ENCODE measurements around the gene TMEM62. TPM values are rescaled to one million over a fixed set of nuclear protein-coding genes. Genes with fewer than 3 reads are reported as not detected.

Gene TMEM62
- total RNA-seq, 1 donor from 2014 or later, result 15.3 TPM

DNA sequence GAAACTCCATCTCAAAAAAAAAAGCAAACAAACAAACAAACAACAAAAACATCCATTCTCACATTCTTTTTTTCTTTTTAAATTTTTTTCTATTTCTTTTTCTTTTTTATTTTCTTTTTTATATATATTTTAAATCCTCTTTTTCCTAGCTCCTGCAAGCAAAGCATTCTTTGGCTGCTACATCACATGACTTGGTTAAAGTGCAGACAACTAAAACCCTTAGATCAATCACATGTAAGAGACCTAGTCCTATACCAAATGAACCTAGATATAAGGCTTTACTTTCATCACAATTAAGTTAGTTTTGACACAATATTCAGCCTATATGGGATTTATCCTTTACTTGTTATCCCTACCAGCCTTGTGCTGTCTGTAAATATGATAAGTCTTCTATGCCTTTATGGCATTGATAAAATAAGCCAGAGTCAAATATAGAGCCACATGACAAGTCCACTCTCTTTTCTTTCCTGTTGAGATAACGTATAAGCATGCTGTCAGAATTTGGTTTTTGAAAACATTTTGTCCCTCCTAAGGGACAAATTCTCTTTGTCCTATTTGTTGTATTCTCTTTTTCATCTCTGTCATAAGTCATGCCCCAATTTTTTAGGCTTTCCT, 38.9 kb upstream of the TMEM62 start:
- H3K36me3 Mint-ChIP-seq (ENCODE audit: low read depth), result peaks cover 21% of the 10 kb centered on the region
- no peaks in the 10 kb centered on the region for H3K9me3 Mint-ChIP-seq
- TF ChIP-seq, protein P1, sequence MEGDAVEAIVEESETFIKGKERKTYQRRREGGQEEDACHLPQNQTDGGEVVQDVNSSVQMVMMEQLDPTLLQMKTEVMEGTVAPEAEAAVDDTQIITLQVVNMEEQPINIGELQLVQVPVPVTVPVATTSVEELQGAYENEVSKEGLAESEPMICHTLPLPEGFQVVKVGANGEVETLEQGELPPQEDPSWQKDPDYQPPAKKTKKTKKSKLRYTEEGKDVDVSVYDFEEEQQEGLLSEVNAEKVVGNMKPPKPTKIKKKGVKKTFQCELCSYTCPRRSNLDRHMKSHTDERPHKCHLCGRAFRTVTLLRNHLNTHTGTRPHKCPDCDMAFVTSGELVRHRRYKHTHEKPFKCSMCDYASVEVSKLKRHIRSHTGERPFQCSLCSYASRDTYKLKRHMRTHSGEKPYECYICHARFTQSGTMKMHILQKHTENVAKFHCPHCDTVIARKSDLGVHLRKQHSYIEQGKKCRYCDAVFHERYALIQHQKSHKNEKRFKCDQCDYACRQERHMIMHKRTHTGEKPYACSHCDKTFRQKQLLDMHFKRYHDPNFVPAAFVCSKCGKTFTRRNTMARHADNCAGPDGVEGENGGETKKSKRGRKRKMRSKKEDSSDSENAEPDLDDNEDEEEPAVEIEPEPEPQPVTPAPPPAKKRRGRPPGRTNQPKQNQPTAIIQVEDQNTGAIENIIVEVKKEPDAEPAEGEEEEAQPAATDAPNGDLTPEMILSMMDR (conservative IDR thresholded peaks at IDR 0.05), result no peak
- no peak overlapping the region for H3K4me3 Mint-ChIP-seq
- no peaks in the 10 kb centered on the region for H3K27me3 Mint-ChIP-seq (ENCODE audit: low read depth)
- H3K27ac Mint-ChIP-seq (ENCODE audit: unreplicated experiment), result no peak overlapping the region
- no peak for DNase-seq (ENCODE audit: low read depth, low spot score)
- peaks cover 8% of the 10 kb centered on the region for H3K4me1 Mint-ChIP-seq

DNA sequence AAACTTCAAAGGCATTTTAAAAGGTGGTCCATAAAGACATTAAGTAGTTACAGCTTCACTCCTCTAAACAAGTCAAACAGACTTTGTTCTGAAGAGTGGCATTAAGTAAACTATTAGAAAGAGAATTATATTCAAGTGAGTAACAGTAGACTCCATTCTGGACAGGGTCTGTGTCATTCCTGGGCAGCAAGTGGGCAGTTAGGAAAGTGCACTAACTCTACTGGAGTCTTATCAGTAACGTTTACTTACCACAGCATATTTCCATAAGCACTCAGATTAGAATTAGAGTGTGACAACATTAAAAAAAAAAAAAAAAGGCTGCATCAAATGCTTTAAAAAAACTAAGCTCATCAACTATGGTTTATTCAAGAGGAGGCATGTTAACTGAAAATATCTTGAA, 38.1 kb upstream of the TMEM62 start:
- Mint-ChIP-seq H3K36me3 (ENCODE audit: low read depth) (peaks cover 21% of the 10 kb centered on the region), H3K4me1 (peaks cover 8% of the 10 kb centered on the region), H3K27ac (ENCODE audit: unreplicated experiment) (no peak overlapping the region), H3K4me3 (no peak overlapping the region), H3K9me3 (no peaks in the 10 kb centered on the region), H3K27me3 (ENCODE audit: low read depth) (no peaks in the 10 kb centered on the region)
- DNase-seq (ENCODE audit: low read depth, low spot score), result no peak
- TF ChIP-seq, protein P1 (conservative IDR thresholded peaks at IDR 0.05), result no peak

- H3K27me3 Mint-ChIP-seq (ENCODE audit: low read depth), result no peaks in the 10 kb centered on the region
- peaks cover 22% of the 10 kb centered on the region for H3K36me3 Mint-ChIP-seq (ENCODE audit: low read depth)
- no peaks in the 10 kb centered on the region for H3K9me3 Mint-ChIP-seq
- TF ChIP-seq, protein P1 (conservative IDR thresholded peaks at IDR 0.05), result no peak
- no peak for DNase-seq (ENCODE audit: low read depth, low spot score)
- no peak overlapping the region for H3K27ac Mint-ChIP-seq (ENCODE audit: unreplicated experiment)
- peaks cover 11% of the 10 kb centered on the region for H3K4me1 Mint-ChIP-seq
- no peak overlapping the region for H3K4me3 Mint-ChIP-seq
Observed at GRCh38 chr15:43095708-43096347, 37.6 kb upstream of the TMEM62 start.

- H3K27ac Mint-ChIP-seq (ENCODE audit: unreplicated experiment), result no peak overlapping the region
- peaks cover 16% of the 10 kb centered on the region for H3K4me1 Mint-ChIP-seq
- H3K36me3 Mint-ChIP-seq (ENCODE audit: low read depth), result peaks cover 27% of the 10 kb centered on the region
- TF ChIP-seq, protein P1 (conservative IDR thresholded peaks at IDR 0.05), result no peak
- no peaks in the 10 kb centered on the region for H3K9me3 Mint-ChIP-seq
- no peak for DNase-seq (ENCODE audit: low read depth, low spot score)
- H3K4me3 Mint-ChIP-seq, result no peak overlapping the region
- no peaks in the 10 kb centered on the region for H3K27me3 Mint-ChIP-seq (ENCODE audit: low read depth)
Observed at GRCh38 chr15:43096411-43096810, 37.0 kb upstream of the TMEM62 start.

DNA sequence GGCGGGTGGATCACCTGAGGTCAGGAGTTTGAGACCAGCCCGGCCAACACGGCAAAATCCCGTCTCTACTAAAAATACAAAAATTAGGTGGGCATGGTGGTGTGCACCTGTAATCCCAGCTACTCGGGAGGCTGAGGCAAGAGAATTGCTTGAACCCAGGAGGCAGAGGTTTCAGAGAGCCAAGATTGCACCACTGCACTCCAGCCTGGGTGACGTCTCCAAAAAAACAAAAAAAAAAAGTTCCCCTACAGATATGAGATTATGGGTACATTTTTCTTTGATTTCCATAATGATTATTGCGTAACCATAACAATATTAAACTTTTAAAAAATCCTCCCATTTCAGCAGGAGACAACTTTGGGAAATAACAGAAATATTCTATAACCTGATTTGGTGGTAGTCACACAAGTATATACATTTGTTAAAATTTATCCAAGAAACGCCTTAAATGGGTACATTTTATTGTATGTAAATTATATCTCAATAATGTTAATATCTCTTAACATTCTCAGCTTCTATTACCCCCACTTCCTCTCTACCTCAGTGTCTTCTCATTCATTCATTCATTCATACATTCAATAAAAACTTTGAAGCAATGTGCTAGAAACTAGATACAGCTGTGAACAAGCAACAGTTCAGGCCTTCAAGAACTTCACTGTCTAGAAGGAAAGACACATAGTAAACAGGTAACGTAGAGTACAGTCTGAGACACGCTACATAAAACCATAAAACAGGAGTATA, 34.1 kb upstream of the TMEM62 start:
- no peak for DNase-seq (ENCODE audit: low read depth, low spot score)
- TF ChIP-seq, protein P1 (conservative IDR thresholded peaks at IDR 0.05), result no peak
- peaks cover 28% of the 10 kb centered on the region for H3K36me3 Mint-ChIP-seq (ENCODE audit: low read depth)
- no peak overlapping the region for H3K4me3 Mint-ChIP-seq
- H3K4me1 Mint-ChIP-seq, result peaks cover 34% of the 10 kb centered on the region
- H3K27me3 Mint-ChIP-seq (ENCODE audit: low read depth), result no peaks in the 10 kb centered on the region
- no peak overlapping the region for H3K27ac Mint-ChIP-seq (ENCODE audit: unreplicated experiment)
- H3K9me3 Mint-ChIP-seq, result no peaks in the 10 kb centered on the region

Measured in neural crest cell (in vitro differentiated cells).